SK-N-MC (cell line): Measurements from ENCODE around the gene B3GAT1.

ENCODE experiments used
- EZH2 ChIP-seq: fragments of 200-600 bp; sonication (generic); IDR thresholded peaks from one replicate; pipeline ENCODE4 v1.6.1; 2017; ENCODE audit warnings: antibody characterized with exemption
- FOXP2 ChIP-seq: optimal IDR thresholded peaks from 2 replicates; pipeline ENCODE3; 2011; ENCODE audit warnings: mild to moderate bottlenecking, moderate library complexity; ENCODE audit not compliant: insufficient read depth; ENCODE audit errors: extremely low read length, control extremely low read depth
- POLR2AphosphoS5 ChIP-seq: IDR thresholded peaks from 2 replicates; pipeline ENCODE4 v1.6.1; 2012; ENCODE audit warnings: mild to moderate bottlenecking, low read depth, low read length, borderline replicate concordance

GRCh38 chr11:134332782-134333181 lies 79.3 kb downstream of the B3GAT1 start:
- TF ChIP-seq EZH2 (no peak), POLR2AphosphoS5 (no peak), FOXP2 (no peak)
